ENCODE results near the gene TMEM69.
"Not testable (repeated sequence)": the region's sequence is repeated elsewhere in the genome, so short reads cannot be mapped to it uniquely, and the experiment has no call there.

The TMEM69 gene

DNA sequence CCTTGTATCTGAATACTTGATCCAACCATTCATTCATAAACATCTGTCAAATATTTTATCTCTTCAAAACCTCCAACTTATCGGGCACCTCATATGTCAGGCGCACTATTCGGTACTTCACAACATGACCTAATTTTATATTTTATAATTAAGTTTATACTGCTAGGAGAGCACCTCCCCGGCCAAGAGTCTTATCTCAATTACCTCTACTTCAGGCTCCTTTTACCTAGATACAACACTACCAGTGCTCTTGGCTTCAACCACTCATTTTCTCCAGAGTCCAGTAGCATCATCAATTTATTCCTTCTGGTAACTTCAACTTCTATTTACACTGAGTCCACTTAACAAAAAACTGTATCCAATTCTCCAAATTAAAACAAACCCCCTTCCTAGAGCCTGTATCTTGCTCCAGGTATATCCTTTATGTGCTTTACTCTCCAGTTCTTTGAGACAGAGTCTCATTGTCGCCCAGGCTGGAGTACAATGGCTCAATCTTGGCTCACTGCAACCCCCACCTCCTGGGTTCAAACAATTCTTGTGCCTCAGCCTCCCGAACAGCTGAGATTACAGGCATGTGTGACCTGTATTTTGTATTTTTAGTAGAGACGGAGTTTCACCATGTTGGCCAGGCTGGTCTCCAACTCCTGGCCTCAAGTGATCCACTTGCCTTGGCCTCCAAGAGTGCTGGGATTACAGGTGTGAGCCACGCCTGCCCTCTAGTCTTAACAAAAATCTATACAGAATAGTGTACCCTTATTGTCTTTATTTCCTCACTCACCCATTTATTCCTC lies 20.5 kb upstream of the TMEM69 start:
- TF ChIP-seq, protein P1, sequence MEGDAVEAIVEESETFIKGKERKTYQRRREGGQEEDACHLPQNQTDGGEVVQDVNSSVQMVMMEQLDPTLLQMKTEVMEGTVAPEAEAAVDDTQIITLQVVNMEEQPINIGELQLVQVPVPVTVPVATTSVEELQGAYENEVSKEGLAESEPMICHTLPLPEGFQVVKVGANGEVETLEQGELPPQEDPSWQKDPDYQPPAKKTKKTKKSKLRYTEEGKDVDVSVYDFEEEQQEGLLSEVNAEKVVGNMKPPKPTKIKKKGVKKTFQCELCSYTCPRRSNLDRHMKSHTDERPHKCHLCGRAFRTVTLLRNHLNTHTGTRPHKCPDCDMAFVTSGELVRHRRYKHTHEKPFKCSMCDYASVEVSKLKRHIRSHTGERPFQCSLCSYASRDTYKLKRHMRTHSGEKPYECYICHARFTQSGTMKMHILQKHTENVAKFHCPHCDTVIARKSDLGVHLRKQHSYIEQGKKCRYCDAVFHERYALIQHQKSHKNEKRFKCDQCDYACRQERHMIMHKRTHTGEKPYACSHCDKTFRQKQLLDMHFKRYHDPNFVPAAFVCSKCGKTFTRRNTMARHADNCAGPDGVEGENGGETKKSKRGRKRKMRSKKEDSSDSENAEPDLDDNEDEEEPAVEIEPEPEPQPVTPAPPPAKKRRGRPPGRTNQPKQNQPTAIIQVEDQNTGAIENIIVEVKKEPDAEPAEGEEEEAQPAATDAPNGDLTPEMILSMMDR (IDR thresholded peaks at IDR 0.05; ENCODE audit: control insufficient read depth, extremely low read depth, insufficient read depth), result no peak
- no peak overlapping the region for H3K4me3 ChIP-seq (ENCODE audit: low read depth, low read length)
- DNase-seq (ENCODE audit: low read depth), result no peak

DNA sequence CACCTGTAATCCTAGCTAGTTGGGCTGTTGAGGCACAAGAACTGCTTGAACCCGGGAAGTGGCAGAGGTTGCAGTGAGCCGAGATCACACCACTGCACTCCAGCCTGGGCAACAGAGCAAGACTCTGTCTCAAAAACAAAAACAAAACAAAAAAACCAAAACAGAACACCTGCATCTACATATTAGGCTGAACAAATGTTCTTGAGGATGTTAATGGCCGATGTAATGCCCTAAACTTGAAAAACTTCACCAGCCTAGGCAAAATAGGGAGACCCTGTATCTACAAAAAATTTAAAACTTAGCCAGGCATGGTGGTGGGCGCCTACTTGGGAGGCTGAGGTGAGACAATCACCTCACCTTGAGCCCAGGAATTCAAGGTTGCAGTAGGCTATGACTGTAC lies 19.5 kb upstream of the TMEM69 start:
- no peak for DNase-seq (ENCODE audit: low read depth)
- TF ChIP-seq, protein P1 (IDR thresholded peaks at IDR 0.05; ENCODE audit: control insufficient read depth, extremely low read depth, insufficient read depth), result no peak
- H3K4me3 ChIP-seq (ENCODE audit: low read depth, low read length), result no peak overlapping the region

DNA sequence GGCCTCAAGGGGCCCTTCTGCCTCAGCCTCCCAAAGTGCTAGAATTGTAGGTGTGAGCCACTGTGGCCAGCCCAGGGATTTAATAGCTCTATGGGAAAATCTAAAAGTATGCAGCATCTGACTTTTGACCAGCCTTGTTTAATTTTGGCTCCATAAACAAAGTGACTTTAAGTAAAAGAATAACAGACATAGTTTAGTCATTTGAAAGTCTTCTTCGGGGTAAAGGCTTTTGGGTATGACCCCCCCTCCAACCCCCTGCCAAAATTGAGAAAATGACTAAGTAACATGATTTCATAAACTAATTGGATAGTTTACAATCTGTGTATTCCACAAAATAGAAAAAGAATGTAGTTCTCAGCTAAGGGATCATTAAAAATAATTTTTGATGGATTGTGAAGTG lies 18.6 kb upstream of the TMEM69 start:
- H3K4me3 ChIP-seq (ENCODE audit: low read depth, low read length), result no peak overlapping the region
- TF ChIP-seq, protein P1 (IDR thresholded peaks at IDR 0.05; ENCODE audit: control insufficient read depth, extremely low read depth, insufficient read depth), result no peak
- DNase-seq (ENCODE audit: low read depth), result no peak

DNA sequence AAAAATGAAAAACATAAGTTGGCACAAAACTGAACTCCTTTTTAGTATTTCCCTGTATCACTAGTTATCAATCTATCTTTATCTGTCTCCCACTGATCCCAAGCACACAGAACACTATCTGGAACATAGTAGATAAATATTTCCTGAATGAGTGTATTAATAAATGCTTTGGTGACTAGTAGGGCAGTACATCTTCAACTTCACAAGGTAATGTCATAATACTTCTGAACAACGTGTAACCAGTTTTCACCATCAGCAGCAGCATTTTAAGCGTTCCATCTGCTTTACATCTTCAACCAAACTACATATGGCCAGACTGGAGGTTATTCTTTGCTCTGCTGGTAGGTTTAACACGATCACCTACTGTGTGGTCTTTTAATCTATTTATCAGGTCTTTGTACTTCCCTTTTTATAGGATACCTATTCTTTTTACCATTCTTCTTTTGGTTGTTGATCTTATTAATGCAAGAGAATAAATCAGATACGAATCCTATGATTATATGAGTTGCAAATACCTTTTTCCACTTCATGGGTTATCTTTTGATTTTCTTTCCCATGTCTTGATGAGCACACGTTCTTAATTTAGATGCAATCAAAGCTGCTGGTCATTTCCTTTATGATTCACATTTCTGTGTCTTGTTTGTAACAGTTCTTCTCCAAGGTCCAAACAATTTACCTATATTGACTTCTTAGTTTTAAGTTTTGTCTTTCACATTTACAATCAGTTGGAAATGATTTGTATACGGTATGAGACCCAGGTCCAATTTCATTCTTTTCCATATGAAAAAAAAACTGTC lies 17.9 kb upstream of the TMEM69 start:
- no peak for DNase-seq (ENCODE audit: low read depth)
- H3K4me3 ChIP-seq (ENCODE audit: low read depth, low read length), result no peak overlapping the region
- TF ChIP-seq, protein P1 (IDR thresholded peaks at IDR 0.05; ENCODE audit: control insufficient read depth, extremely low read depth, insufficient read depth), result no peak

DNA sequence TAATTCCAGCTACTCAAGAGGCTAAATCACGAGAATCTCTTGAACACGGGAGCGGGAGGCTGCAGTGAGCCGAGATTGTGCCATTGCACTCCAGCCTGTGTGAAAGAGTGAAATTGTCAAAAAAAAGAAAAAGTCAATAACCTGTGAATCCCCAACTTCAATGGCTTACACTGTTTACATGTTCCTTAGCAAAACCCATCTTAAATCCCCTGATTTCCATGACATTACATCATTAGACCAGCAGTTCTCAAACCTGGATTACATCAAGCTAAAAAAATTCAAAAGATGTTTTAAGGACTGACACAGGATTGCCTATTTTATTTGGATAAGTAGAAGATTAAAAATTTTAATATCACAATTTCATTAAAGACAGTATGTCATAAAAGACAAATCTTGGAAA lies 14.0 kb upstream of the TMEM69 start:
- TF ChIP-seq, protein P1 (IDR thresholded peaks at IDR 0.05; ENCODE audit: control insufficient read depth, extremely low read depth, insufficient read depth), result no peak

DNA sequence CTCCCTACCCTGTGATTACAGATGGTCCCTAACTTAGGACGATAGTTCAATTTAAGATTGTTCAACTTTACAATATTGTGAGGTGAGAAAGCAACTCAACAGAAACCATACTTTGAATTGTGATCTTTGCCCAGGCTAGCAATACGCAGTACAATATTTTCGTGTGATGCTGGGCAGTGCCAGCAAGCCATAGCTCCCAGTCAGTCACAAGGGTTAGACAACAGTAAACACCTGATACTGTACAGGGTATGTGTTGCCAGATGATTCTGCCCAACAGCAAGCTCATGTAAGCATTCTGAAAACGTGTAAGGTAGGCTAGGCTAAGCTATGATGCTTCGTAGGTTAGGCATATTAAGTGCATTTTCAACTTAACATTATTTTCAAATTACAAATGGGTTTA lies 13.5 kb upstream of the TMEM69 start:
- no peak overlapping the region for H3K4me3 ChIP-seq (ENCODE audit: low read depth, low read length)
- TF ChIP-seq, protein P1 (IDR thresholded peaks at IDR 0.05; ENCODE audit: control insufficient read depth, extremely low read depth, insufficient read depth), result no peak
- no peak for DNase-seq (ENCODE audit: low read depth)

More for the DNA sequence above, 14.0 kb upstream of the TMEM69 start:
- H3K4me3 ChIP-seq (ENCODE audit: low read depth, low read length), result no peak overlapping the region
- no peak for DNase-seq (ENCODE audit: low read depth)

DNA sequence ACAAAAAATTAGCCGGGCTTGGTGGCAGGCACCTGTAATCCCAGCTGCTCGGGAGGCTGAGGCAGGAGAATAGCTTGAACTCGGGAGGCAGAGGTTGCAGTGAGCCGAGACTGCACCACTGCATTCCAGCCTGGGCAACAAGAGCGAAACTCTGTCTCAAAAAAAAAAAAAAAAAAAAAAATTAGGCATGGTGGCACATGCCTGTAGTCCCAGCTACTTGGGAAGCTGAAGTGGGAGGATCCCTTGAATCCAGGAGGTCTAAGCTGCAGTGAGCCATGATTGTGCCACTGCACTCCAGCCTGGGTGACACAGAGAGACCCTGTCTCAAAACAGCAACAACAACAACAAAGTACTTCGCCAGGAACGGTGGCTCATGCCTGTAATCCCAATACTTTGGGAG lies 11.4 kb upstream of the TMEM69 start:
- DNase-seq (ENCODE audit: low read depth); H3K4me3 ChIP-seq (ENCODE audit: low read depth, low read length): not testable (repeated sequence)

Data from LNCaP clone FGC (cell line).